NCI-H2196 (cell line): ENCODE results near the gene ZNF804A.

ENCODE experiments used
- DNase-seq: peaks from one replicate; lab custom pipeline; 2025; ENCODE audit not compliant: unreplicated experiment; lab: John Stamatoyannopoulos, UW

ZNF804A gene

GRCh38 chr2:184598316-184599053 lies at the start of gene ZNF804A:
Gene ZNF804A, plus strand, starts transcription at chr2:184598529. Its CDS starts 431 bp downstream, at chr2:184598960.
- DNase-seq, result peak; percentile 70

- no peak for DNase-seq
Measured at GRCh38 chr2:184549153-184549552, 49.2 kb upstream of the ZNF804A start.

GRCh38 chr2:184551626-184552025 lies 46.7 kb upstream of the ZNF804A start:
- DNase-seq, result no peak

GRCh38 chr2:184554736-184555135 lies 43.6 kb upstream of the ZNF804A start:
- no peak for DNase-seq

- no peak for DNase-seq
Measured at GRCh38 chr2:184555352-184555751, 43.0 kb upstream of the ZNF804A start.

GRCh38 chr2:184556639-184557038 lies 41.7 kb upstream of the ZNF804A start:
- DNase-seq, result no peak

- DNase-seq, result no peak
Measured at GRCh38 chr2:184558713-184559464, 39.4 kb upstream of the ZNF804A start.

GRCh38 chr2:184560603-184561002 lies 37.7 kb upstream of the ZNF804A start:
- DNase-seq, result no peak

- no peak for DNase-seq
Measured at GRCh38 chr2:184562532-184562931, 35.8 kb upstream of the ZNF804A start.

GRCh38 chr2:184564092-184564491 lies 34.2 kb upstream of the ZNF804A start:
- no peak for DNase-seq

GRCh38 chr2:184566716-184567115 lies 31.6 kb upstream of the ZNF804A start:
- no peak for DNase-seq

GRCh38 chr2:184577056-184577455 lies 21.3 kb upstream of the ZNF804A start:
- DNase-seq, result no peak

GRCh38 chr2:184577743-184578142 lies 20.6 kb upstream of the ZNF804A start:
- no peak for DNase-seq

- DNase-seq, result no peak
Measured at GRCh38 chr2:184579226-184579625, 19.1 kb upstream of the ZNF804A start.

- DNase-seq, result no peak
Measured at GRCh38 chr2:184581391-184581790, 16.9 kb upstream of the ZNF804A start.

- DNase-seq, result no peak
Measured at GRCh38 chr2:184589261-184589660, 9.1 kb upstream of the ZNF804A start.

GRCh38 chr2:184596819-184597411 lies 1.4 kb upstream of the ZNF804A start:
- no peak for DNase-seq

- DNase-seq, result peak; percentile 31
Measured at GRCh38 chr2:184597571-184597991, 748 bp upstream of the ZNF804A start.

- DNase-seq, result peak; percentile 57
Measured at GRCh38 chr2:184598002-184598315, 370 bp upstream of the ZNF804A start.

GRCh38 chr2:184599054-184599871 lies 934 bp downstream of the ZNF804A start:
- DNase-seq, result peak; percentile 29

- DNase-seq, result no peak
Measured at GRCh38 chr2:184599872-184600222, 1.5 kb downstream of the ZNF804A start.
